Sigmoid colon (tissue), 7 donors: Measurements from ENCODE around the gene PSORS1C1. TPM values are rescaled to one million over a fixed set of nuclear protein-coding genes. Genes with fewer than 3 reads are reported as not detected.
"Not testable (repeated sequence)": the region's sequence is repeated elsewhere in the genome, so short reads cannot be mapped to it uniquely, and the experiment has no call there.

ENCODE experiments used
- DNase-seq: peaks from one replicate; pipeline ENCODE4 v3.0.0-alpha.2; 2019
- H3K27ac ChIP-seq, 4 donors: fragments of 200-600 bp; sonication (generic); one replicate each; pipeline ENCODE4 v1.5.1; 2016 to 2019; ENCODE audit warnings: mild to moderate bottlenecking in 1 of 4
- H3K27me3 ChIP-seq, 3 donors: fragments of 200-600 bp; sonication (generic); one replicate each; pipeline ENCODE4 v1.5.1; 2019; ENCODE audit warnings: mild to moderate bottlenecking in 1 of 3
- H3K36me3 ChIP-seq, 4 donors: fragments of 200-600 bp; sonication (generic); one replicate each; pipeline ENCODE4 v1.5.1; 2016 to 2019
- H3K4me1 ChIP-seq, 4 donors: fragments of 200-600 bp; sonication (generic); one replicate each; pipeline ENCODE4 v1.5.1; 2017 to 2019
- H3K4me3 ChIP-seq, 4 donors: fragments of 200-600 bp; sonication (generic); one replicate each; pipeline ENCODE4 v1.5.1; 2017 to 2019; ENCODE audit warnings: mild to moderate bottlenecking in 2 of 4, moderate library complexity in 1 of 4
- H3K9me3 ChIP-seq, 4 donors: fragments of 200-600 bp in 3 of 4; sonication (generic) in 3 of 4; one replicate each; pipeline versions ENCODE4 v1.5.1 to v1.6.1; 2013 to 2019
- EP300 ChIP-seq, 4 donors: sonication (generic); formaldehyde crosslinking; IDR thresholded peaks; one replicate each; pipeline ENCODE4 v1.6.1; 2017; ENCODE audit warnings: antibody characterized with exemption in 4 of 4
- POLR2A ChIP-seq, 2 donors: fragments of 450-650 bp; IDR thresholded peaks; one replicate each; pipeline ENCODE4 v1.6.1; 2016; ENCODE audit warnings: antibody characterized with exemption in 2 of 2, mild to moderate bottlenecking in 2 of 2, moderate library complexity in 2 of 2
- POLR2AphosphoS5 ChIP-seq, 4 donors: sonication (generic); formaldehyde crosslinking; IDR thresholded peaks; one replicate each; pipeline ENCODE4 v1.6.1; 2017; ENCODE audit warnings: antibody characterized with exemption in 4 of 4
- WGBS, 2 donors: extraction: QIAGEN DNeasy Blood & Tissue Kit; methylation state at CpG; one replicate each; pipeline ENCODE4 v1.1.7; 2013; 5-methylcytosine and 5-hydroxymethylcytosine counted together
- intact Hi-C: fragments of 100-400 bp; cut with DNase I; formaldehyde crosslinking; loops from one replicate; pipeline ENCODE4 v1.15.1; 2023
- polyA plus RNA-seq, 3 donors: library from polyadenylated mRNA; stranded (reverse); fragments of 200-250 nt; gene quantifications; one replicate each; pipeline ENCODE4 v1.2.3, GENCODE V29; 2013
- total RNA-seq, 4 donors: library from RNA; depleted of rRNA; stranded (reverse); fragments of >200 nt; gene quantifications; one replicate each; pipeline ENCODE4 v1.1.0, GENCODE V29; 2016
- TF ChIP-seq, protein P1 (sequence below), 4 experiments: fragments of 450-650 bp in 3 of 4; fragments of 200-600 bp in 1 of 4; IDR thresholded peaks; one replicate each; pipeline ENCODE4 v1.5.1; 2016 to 2019; ENCODE audit warnings: antibody characterized with exemption in 4 of 4, mild to moderate bottlenecking in 3 of 4, moderate library complexity in 2 of 4
- donor health status: healthy with polysubstance abuse.
- donor health status: Bipolar disorder and iron deficiency.
- donor health status: healthy.

Gene PSORS1C1
- total and polyA plus RNA-seq, 7 donors = 0.49 to 33.3 (median 2.7) TPM

DNA sequence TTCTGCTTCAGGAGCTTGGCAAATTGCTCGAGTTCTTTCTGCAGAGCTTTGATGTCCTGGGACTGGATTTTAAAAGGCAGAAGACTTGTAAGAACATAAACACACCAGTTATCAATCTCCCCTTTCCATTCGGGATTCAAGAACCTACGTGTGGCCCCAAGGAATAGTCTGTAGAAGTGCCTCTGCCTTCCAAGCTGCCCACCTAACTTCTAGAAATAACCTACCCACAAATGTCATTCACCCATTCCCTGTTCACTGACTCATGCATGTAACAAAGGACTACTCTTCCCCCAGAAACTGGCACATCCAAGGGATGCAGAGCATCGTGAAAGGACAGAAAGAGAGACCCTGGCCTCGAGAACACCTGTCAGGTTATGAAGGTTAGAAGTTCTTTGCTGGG is 51.4 kb downstream of the PSORS1C1 start:
- no peaks in the 10 kb centered on the region for H3K27me3 ChIP-seq
- WGBS, 2 donors = 70 to 76% methylated on average over 5 of the region's 5 CpGs
- intact Hi-C loops = no loop called here
- no peak for DNase-seq
- no peak overlapping the region for H3K27ac ChIP-seq
- no peaks in the 10 kb centered on the region for H3K36me3 ChIP-seq
- H3K4me1 ChIP-seq = no peaks in the 10 kb centered on the region
- H3K4me3 ChIP-seq = no peak overlapping the region
- H3K9me3 ChIP-seq = no peaks in the 10 kb centered on the region
- no peak for TF ChIP-seq POLR2AphosphoS5 (IDR thresholded peaks at IDR 0.05)
- no peak for TF ChIP-seq POLR2A (IDR thresholded peaks at IDR 0.05)
- TF ChIP-seq, protein P1, sequence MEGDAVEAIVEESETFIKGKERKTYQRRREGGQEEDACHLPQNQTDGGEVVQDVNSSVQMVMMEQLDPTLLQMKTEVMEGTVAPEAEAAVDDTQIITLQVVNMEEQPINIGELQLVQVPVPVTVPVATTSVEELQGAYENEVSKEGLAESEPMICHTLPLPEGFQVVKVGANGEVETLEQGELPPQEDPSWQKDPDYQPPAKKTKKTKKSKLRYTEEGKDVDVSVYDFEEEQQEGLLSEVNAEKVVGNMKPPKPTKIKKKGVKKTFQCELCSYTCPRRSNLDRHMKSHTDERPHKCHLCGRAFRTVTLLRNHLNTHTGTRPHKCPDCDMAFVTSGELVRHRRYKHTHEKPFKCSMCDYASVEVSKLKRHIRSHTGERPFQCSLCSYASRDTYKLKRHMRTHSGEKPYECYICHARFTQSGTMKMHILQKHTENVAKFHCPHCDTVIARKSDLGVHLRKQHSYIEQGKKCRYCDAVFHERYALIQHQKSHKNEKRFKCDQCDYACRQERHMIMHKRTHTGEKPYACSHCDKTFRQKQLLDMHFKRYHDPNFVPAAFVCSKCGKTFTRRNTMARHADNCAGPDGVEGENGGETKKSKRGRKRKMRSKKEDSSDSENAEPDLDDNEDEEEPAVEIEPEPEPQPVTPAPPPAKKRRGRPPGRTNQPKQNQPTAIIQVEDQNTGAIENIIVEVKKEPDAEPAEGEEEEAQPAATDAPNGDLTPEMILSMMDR (IDR thresholded peaks at IDR 0.05) = no peak
- TF ChIP-seq EP300 (IDR thresholded peaks at IDR 0.05) = no peak

GRCh38 chr6:31168606-31169005 is 54.0 kb downstream of the PSORS1C1 start:
- 82 to 90% methylated on average over 3 of the region's 3 CpGs for WGBS, 2 donors
- H3K36me3 ChIP-seq = no peaks in the 10 kb centered on the region
- no peak for DNase-seq
- no peak overlapping the region for H3K27ac ChIP-seq
- H3K4me1 ChIP-seq = no peaks in the 10 kb centered on the region
- intact Hi-C loops = no loop called here
- H3K27me3 ChIP-seq = no peaks in the 10 kb centered on the region
- no peaks in the 10 kb centered on the region for H3K9me3 ChIP-seq
- H3K4me3 ChIP-seq = no peak overlapping the region
- TF ChIP-seq EP300 (IDR thresholded peaks at IDR 0.05) (no peak), POLR2AphosphoS5 (IDR thresholded peaks at IDR 0.05) (no peak), POLR2A (IDR thresholded peaks at IDR 0.05) (no peak)
- TF ChIP-seq, protein P1 (IDR thresholded peaks at IDR 0.05) = no peak

GRCh38 chr6:31169123-31169857 is 54.7 kb downstream of the PSORS1C1 start:
- 77 to 86% methylated on average over 10 of the region's 10 CpGs for WGBS, 2 donors
- TF ChIP-seq EP300 (IDR thresholded peaks at IDR 0.05) = no peak
- TF ChIP-seq, protein P1 (IDR thresholded peaks at IDR 0.05) = no peak
- no peak for TF ChIP-seq POLR2AphosphoS5 (IDR thresholded peaks at IDR 0.05)
- no peak for TF ChIP-seq POLR2A (IDR thresholded peaks at IDR 0.05)
- no peaks in the 10 kb centered on the region for H3K36me3 ChIP-seq

DNA sequence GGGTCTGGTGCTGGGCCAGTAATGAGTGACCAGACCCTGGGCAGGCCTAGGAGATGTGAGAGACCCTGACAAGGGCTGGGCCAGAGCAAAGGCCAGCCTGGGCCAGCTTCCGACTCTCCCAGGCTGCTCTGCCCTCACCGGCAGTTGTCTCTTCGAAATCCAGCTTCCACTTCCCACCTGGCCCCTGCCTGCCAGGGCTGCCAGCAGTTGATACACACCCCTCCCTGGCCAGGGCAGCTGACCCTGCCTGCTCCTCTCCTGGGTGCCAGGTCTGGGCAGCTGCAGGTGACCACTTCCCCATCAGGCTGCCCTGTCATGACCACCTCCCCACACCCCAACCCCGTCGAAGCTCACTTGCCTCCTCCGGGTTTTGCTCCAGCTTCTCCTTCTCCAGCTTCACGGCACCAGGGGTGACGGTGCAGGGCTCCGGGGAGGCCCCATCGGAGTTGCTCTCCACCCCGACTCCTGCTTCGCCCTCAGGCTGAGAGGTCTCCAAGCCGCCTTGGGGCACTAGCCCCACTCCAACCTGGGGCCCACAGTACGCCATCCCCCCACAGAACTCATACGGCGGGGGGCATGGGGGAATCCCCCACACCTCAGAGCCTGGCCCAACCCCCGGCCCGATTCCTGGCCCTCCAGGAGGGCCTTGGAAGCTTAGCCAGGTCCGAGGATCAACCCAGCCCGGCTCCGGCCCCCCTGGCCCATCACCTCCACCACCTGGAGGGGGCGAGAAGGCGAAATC is 55.4 kb downstream of the PSORS1C1 start:
- DNase-seq, H3K27ac ChIP-seq, H3K9me3 ChIP-seq, H3K4me1 ChIP-seq, H3K27me3 ChIP-seq, H3K4me3 ChIP-seq, H3K36me3 ChIP-seq, intact Hi-C loops: not testable (repeated sequence)
- WGBS, 2 donors = 68 to 88% methylated on average over 23 of the region's 23 CpGs

More at GRCh38 chr6:31169123-31169857, 54.7 kb downstream of the PSORS1C1 start:
- Histone ChIP-seq H3K27me3 (no peaks in the 10 kb centered on the region), H3K4me3 (no peak overlapping the region), H3K4me1 (no peaks in the 10 kb centered on the region), H3K27ac (no peak overlapping the region), H3K9me3 (no peaks in the 10 kb centered on the region)
- intact Hi-C loops = no loop called here
- DNase-seq = no peak

- H3K9me3 ChIP-seq = no peaks in the 10 kb centered on the region
- intact Hi-C loops = no loop called here
- no peaks in the 10 kb centered on the region for H3K4me1 ChIP-seq
- no peak within 1 kb of the TSS for H3K27ac ChIP-seq
- TF ChIP-seq POLR2A (IDR thresholded peaks at IDR 0.05) (no peak), EP300 (IDR thresholded peaks at IDR 0.05) (no peak), POLR2AphosphoS5 (IDR thresholded peaks at IDR 0.05) (no peak)
- TF ChIP-seq, protein P1 (IDR thresholded peaks at IDR 0.05) = no peak
- no peak for DNase-seq
- H3K36me3 ChIP-seq = no peaks in the 10 kb centered on the region
- 67 to 91% methylated on average over 9 of the region's 9 CpGs for WGBS, 2 donors
- H3K4me3 ChIP-seq = no peak within 1 kb of the TSS
- no peaks in the 10 kb centered on the region for H3K27me3 ChIP-seq
Measured at GRCh38 chr6:31170600-31170881, 55.9 kb downstream of the PSORS1C1 start, which contains the start of gene POU5F1. Gene POU5F1 (minus strand): TSS chr6:31170682. CDS start chr6:31170620, 62 bp downstream.
